AG04450 (cell line): ENCODE results near the gene TEKT2. TPM values are rescaled to one million over a fixed set of nuclear protein-coding genes. Genes with fewer than 3 reads are reported as not detected.

Experiments
- CTCF ChIA-PET: fragments of 300-600, 350-600 bp; formaldehyde crosslinking; extraction: SDS; loops from one replicate; lab custom pipeline; 2022; ENCODE audit warnings: antibody characterized with exemption, inconsistent platforms; lab: Charles Lee
- POLR2A ChIA-PET: fragments of 350-600 bp; formaldehyde crosslinking; extraction: SDS; loops from one replicate; lab custom pipeline; 2021; ENCODE audit warnings: antibody characterized with exemption, inconsistent platforms; lab: Yijun Ruan, JAX
- DNase-seq: peaks from one replicate; pipeline ENCODE4 v3.0.0-alpha.2; 2011; ENCODE audit warnings: low read depth, low spot score
- H3K27ac ChIP-seq: one replicate; pipeline ENCODE4 v1.5.1; 2012; ENCODE audit warnings: low read depth, low read length, control low read depth
- H3K27me3 ChIP-seq: one replicate; pipeline ENCODE4 v1.6.0; 2012; ENCODE audit warnings: low read length; ENCODE audit not compliant: control insufficient read depth, insufficient read depth
- H3K4me3 ChIP-seq: 2 replicates; pipeline ENCODE4 v1.5.1; 2011; ENCODE audit warnings: mild to moderate bottlenecking, low read depth, low read length, control low read depth
- H3K9me3 ChIP-seq: 2 replicates; pipeline ENCODE4 v1.5.1; 2012; ENCODE audit warnings: low read length; ENCODE audit not compliant: control insufficient read depth, insufficient read depth
- polyA plus RNA-seq: library from polyadenylated mRNA; depleted of rRNA; stranded (reverse); fragments of >200 nt; gene quantifications from 2 replicates; pipeline ENCODE4 v1.2.3, GENCODE V29; 2011
- TF ChIP-seq, protein P1 (sequence below): IDR thresholded peaks from 2 replicates; pipeline ENCODE4 v1.5.1; 2011; ENCODE audit warnings: low read depth, low read length, control low read depth, inconsistent platforms

Gene TEKT2
- polyA plus RNA-seq, 1 experiment = 0.12 TPM

- Histone ChIP-seq H3K9me3 (no peaks in the 10 kb centered on the region), H3K27ac (no peak overlapping the region), H3K4me3 (no peak overlapping the region), H3K27me3 (no peaks in the 10 kb centered on the region)
- CTCF ChIA-PET = interaction anchor here (0.5 kb wide), 1 partner anchor 30 kb away, joined by 5 read pairs; no protein-coding TSS in a partner anchor
- DNase-seq = no peak
- TF ChIP-seq, protein P1, sequence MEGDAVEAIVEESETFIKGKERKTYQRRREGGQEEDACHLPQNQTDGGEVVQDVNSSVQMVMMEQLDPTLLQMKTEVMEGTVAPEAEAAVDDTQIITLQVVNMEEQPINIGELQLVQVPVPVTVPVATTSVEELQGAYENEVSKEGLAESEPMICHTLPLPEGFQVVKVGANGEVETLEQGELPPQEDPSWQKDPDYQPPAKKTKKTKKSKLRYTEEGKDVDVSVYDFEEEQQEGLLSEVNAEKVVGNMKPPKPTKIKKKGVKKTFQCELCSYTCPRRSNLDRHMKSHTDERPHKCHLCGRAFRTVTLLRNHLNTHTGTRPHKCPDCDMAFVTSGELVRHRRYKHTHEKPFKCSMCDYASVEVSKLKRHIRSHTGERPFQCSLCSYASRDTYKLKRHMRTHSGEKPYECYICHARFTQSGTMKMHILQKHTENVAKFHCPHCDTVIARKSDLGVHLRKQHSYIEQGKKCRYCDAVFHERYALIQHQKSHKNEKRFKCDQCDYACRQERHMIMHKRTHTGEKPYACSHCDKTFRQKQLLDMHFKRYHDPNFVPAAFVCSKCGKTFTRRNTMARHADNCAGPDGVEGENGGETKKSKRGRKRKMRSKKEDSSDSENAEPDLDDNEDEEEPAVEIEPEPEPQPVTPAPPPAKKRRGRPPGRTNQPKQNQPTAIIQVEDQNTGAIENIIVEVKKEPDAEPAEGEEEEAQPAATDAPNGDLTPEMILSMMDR = no peak
- POLR2A ChIA-PET = no interaction called here
Measured at GRCh38 chr1:36068866-36069265, 15.0 kb upstream of the TEKT2 start.

GRCh38 chr1:36070349-36070748 is 13.5 kb upstream of the TEKT2 start:
- ChIA-PET CTCF (no interaction called here), POLR2A (no interaction called here)
- Histone ChIP-seq H3K4me3 (no peak overlapping the region), H3K27me3 (no peaks in the 10 kb centered on the region), H3K9me3 (no peaks in the 10 kb centered on the region), H3K27ac (no peak overlapping the region)
- TF ChIP-seq, protein P1 = no peak
- no peak for DNase-seq

DNA sequence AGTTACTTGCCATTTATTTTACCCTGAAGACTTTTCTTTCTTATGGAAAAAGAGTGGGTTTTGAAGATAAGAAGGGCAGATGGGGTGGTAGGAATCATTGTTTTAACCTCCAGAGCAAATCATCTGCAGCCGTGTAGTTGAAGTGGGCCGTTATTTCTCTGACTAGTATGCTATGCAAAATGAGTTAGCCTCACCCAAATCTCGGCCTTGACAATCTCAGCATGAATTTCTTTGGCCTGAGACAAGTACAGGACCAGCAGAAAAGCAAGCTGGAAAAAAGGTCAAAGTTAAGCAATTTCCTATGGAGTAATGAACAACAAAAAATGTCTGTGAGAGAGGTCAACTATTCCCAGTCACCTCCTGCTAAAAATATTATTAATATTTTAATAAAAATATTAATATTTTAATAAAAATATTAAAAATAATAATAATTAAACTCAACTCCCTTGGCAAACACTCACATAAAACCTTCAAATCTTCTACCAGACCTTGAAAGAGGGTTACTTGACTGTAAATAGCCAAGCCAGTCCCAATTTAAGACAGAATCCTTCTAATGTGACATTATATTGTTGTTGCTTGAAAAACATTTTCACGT is 6.8 kb upstream of the TEKT2 start:
- H3K9me3 ChIP-seq = no peaks in the 10 kb centered on the region
- H3K4me3 ChIP-seq = no peak overlapping the region
- ChIA-PET POLR2A (no interaction called here), CTCF (no interaction called here)
- H3K27me3 ChIP-seq = no peaks in the 10 kb centered on the region
- no peak overlapping the region for H3K27ac ChIP-seq
- no peak for DNase-seq
- TF ChIP-seq, protein P1 = no peak

- TF ChIP-seq, protein P1 = no peak
- POLR2A ChIA-PET = no interaction called here
- H3K9me3 ChIP-seq = no peaks in the 10 kb centered on the region
- no peaks in the 10 kb centered on the region for H3K27me3 ChIP-seq
- CTCF ChIA-PET = interaction anchor here (0.8 to 1.3 kb wide), 2 partner anchors 54 to 107 kb away, joined by 3 read pairs; no protein-coding TSS in a partner anchor
- DNase-seq = no peak
- H3K27ac ChIP-seq = no peak overlapping the region
- no peak overlapping the region for H3K4me3 ChIP-seq
Measured at GRCh38 chr1:36080236-36080635, 3.7 kb upstream of the TEKT2 start.

GRCh38 chr1:36080801-36081200 is 3.1 kb upstream of the TEKT2 start:
- Histone ChIP-seq H3K9me3 (no peaks in the 10 kb centered on the region), H3K27me3 (no peaks in the 10 kb centered on the region), H3K27ac (no peak overlapping the region), H3K4me3 (no peak overlapping the region)
- TF ChIP-seq, protein P1 = no peak
- DNase-seq = no peak
- POLR2A ChIA-PET = no interaction called here
- CTCF ChIA-PET = interaction anchor here (1.3 kb wide), 1 partner anchor 53 kb away, joined by 3 read pairs; no protein-coding TSS in a partner anchor
